Suprapubic skin (tissue), 4 donors: Measurements from ENCODE around the gene WDR44. TPM values are rescaled to one million over a fixed set of nuclear protein-coding genes. Genes with fewer than 3 reads are reported as not detected.
A peak's percentile ranks its signal among the peaks of the same experiment; 100 is the strongest.
"Not testable (repeated sequence)": the region's sequence is repeated elsewhere in the genome, so short reads cannot be mapped to it uniquely, and the experiment has no call there.

Experiments used
- DNase-seq, 2 donors: peaks; one replicate each; pipeline ENCODE4 v3.0.0-alpha.2; 2019; ENCODE audit warnings: low spot score in 2 of 2
- H3K27ac ChIP-seq: fragments of 200-600 bp; sonication (generic); one replicate; pipeline ENCODE4 v1.5.1; 2019
- H3K27me3 ChIP-seq: fragments of 200-600 bp; sonication (generic); one replicate; pipeline ENCODE4 v1.5.1; 2019
- H3K36me3 ChIP-seq: fragments of 200-600 bp; sonication (generic); one replicate; pipeline ENCODE4 v1.5.1; 2019
- H3K4me1 ChIP-seq: fragments of 200-600 bp; sonication (generic); one replicate; pipeline ENCODE4 v1.5.1; 2019
- H3K4me3 ChIP-seq: fragments of 200-600 bp; sonication (generic); one replicate; pipeline ENCODE4 v1.5.1; 2019; ENCODE audit warnings: mild to moderate bottlenecking
- H3K9me3 ChIP-seq: fragments of 200-600 bp; sonication (generic); one replicate; pipeline ENCODE4 v1.5.1; 2019
- CTCF ChIP-seq, 2 donors: fragments of 200-600 bp in 1 of 2; fragments of 450-650 bp in 1 of 2; sonication (generic) in 1 of 2; IDR thresholded peaks; one replicate each; pipeline ENCODE4 v1.5.1; 2016 to 2019; ENCODE audit warnings: antibody characterized with exemption in 2 of 2, mild to moderate bottlenecking in 1 of 2, moderate library complexity in 1 of 2
- EP300 ChIP-seq: sonication (generic); formaldehyde crosslinking; IDR thresholded peaks from one replicate; pipeline ENCODE4 v1.6.1; 2017; ENCODE audit warnings: antibody characterized with exemption
- POLR2A ChIP-seq, 2 donors: fragments of 450-650 bp; IDR thresholded peaks; one replicate each; pipeline ENCODE4 v1.6.1; 2017; ENCODE audit warnings: antibody characterized with exemption in 2 of 2, mild to moderate bottlenecking in 2 of 2, moderate library complexity in 2 of 2
- POLR2AphosphoS5 ChIP-seq, 3 donors: sonication (generic); formaldehyde crosslinking; IDR thresholded peaks; one replicate each; pipeline ENCODE4 v1.6.1; 2017; ENCODE audit warnings: antibody characterized with exemption in 3 of 3
- WGBS: methylation state at CpG from one replicate; pipeline ENCODE4 v1.1.5; 2018; 5-methylcytosine and 5-hydroxymethylcytosine counted together
- total RNA-seq, 4 donors: library from RNA; depleted of rRNA; stranded (reverse); fragments of >200 nt; gene quantifications; one replicate each; pipeline ENCODE4 v1.1.0, GENCODE V29; 2016

Gene WDR44
- total RNA-seq, 4 donors from 2014 or later = 10.5 to 18.3 (median 11.6) TPM

GRCh38 chrX:118455013-118455412 lies 109.1 kb downstream of the WDR44 start:
- Histone ChIP-seq H3K4me3 (no peak overlapping the region), H3K36me3 (no peaks in the 10 kb centered on the region), H3K27ac (no peak overlapping the region), H3K27me3 (no peaks in the 10 kb centered on the region), H3K4me1 (no peaks in the 10 kb centered on the region), H3K9me3 (no peaks in the 10 kb centered on the region)
- TF ChIP-seq EP300 (no peak), POLR2AphosphoS5 (IDR thresholded peaks at IDR 0.05) (no peak), POLR2A (IDR thresholded peaks at IDR 0.05) (no peak), CTCF (IDR thresholded peaks at IDR 0.05) (no peak)
- no peak for DNase-seq
- 77% methylated on average over 3 of the region's 3 CpGs for WGBS

GRCh38 chrX:118459494-118459893 lies 113.6 kb downstream of the WDR44 start:
- H3K36me3 ChIP-seq = no peaks in the 10 kb centered on the region
- TF ChIP-seq POLR2AphosphoS5 (IDR thresholded peaks at IDR 0.05) = no peak
- no peak for TF ChIP-seq EP300
- peak in 1 of 2 donors; percentile 21 for TF ChIP-seq CTCF (IDR thresholded peaks at IDR 0.05)
- TF ChIP-seq POLR2A (IDR thresholded peaks at IDR 0.05) = no peak
- no peak overlapping the region for H3K27ac ChIP-seq
- no peaks in the 10 kb centered on the region for H3K4me1 ChIP-seq
- no peaks in the 10 kb centered on the region for H3K27me3 ChIP-seq
- 21% methylated on average over 4 of the region's 4 CpGs for WGBS
- no peak overlapping the region for H3K4me3 ChIP-seq
- no peak for DNase-seq
- H3K9me3 ChIP-seq = no peaks in the 10 kb centered on the region

GRCh38 chrX:118464501-118464900 lies 118.6 kb downstream of the WDR44 start:
- H3K9me3 ChIP-seq = no peaks in the 10 kb centered on the region
- no peak for TF ChIP-seq POLR2A (IDR thresholded peaks at IDR 0.05)
- H3K4me1 ChIP-seq = no peaks in the 10 kb centered on the region
- WGBS = 64% methylated on average over 6 of the region's 6 CpGs
- no peaks in the 10 kb centered on the region for H3K36me3 ChIP-seq
- H3K27ac ChIP-seq = no peak overlapping the region
- no peak for DNase-seq
- no peak overlapping the region for H3K4me3 ChIP-seq
- no peaks in the 10 kb centered on the region for H3K27me3 ChIP-seq

- Histone ChIP-seq H3K4me3 (no peak overlapping the region), H3K4me1 (no peaks in the 10 kb centered on the region), H3K27me3 (no peaks in the 10 kb centered on the region), H3K36me3 (no peaks in the 10 kb centered on the region), H3K27ac (no peak overlapping the region), H3K9me3 (no peaks in the 10 kb centered on the region)
- DNase-seq = no peak
- WGBS = 78% methylated on average over 7 of the region's 7 CpGs
- TF ChIP-seq POLR2A (IDR thresholded peaks at IDR 0.05) = no peak
- no peak for TF ChIP-seq POLR2AphosphoS5 (IDR thresholded peaks at IDR 0.05)
- no peak for TF ChIP-seq CTCF (IDR thresholded peaks at IDR 0.05)
- TF ChIP-seq EP300 = no peak
Observed at GRCh38 chrX:118468122-118468521, 122.2 kb downstream of the WDR44 start.

GRCh38 chrX:118470721-118471347 lies 124.9 kb downstream of the WDR44 start:
- H3K9me3 ChIP-seq, H3K4me3 ChIP-seq, H3K27ac ChIP-seq, H3K4me1 ChIP-seq, H3K27me3 ChIP-seq, DNase-seq, H3K36me3 ChIP-seq: not testable (repeated sequence)
- WGBS = 79% methylated on average over 5 of the region's 5 CpGs

GRCh38 chrX:118474586-118474985 lies 128.7 kb downstream of the WDR44 start:
- H3K4me3 ChIP-seq = no peak overlapping the region
- H3K9me3 ChIP-seq = no peaks in the 10 kb centered on the region
- no peak for TF ChIP-seq POLR2A (IDR thresholded peaks at IDR 0.05)
- no peak for TF ChIP-seq POLR2AphosphoS5 (IDR thresholded peaks at IDR 0.05)
- no peak for TF ChIP-seq CTCF (IDR thresholded peaks at IDR 0.05)
- TF ChIP-seq EP300 = no peak
- H3K4me1 ChIP-seq = no peaks in the 10 kb centered on the region
- no peak for DNase-seq
- no peak overlapping the region for H3K27ac ChIP-seq
- H3K27me3 ChIP-seq = no peaks in the 10 kb centered on the region
- 58% methylated on average over 6 of the region's 6 CpGs for WGBS
- H3K36me3 ChIP-seq = no peaks in the 10 kb centered on the region
